GM10266 (cell line): Measurements from ENCODE around the gene PLEKHH2.
"Not testable (repeated sequence)": the region's sequence is repeated elsewhere in the genome, so short reads cannot be mapped to it uniquely, and the experiment has no call there.

Experiments used
- DNase-seq: peaks from one replicate; pipeline ENCODE4 v3.0.0; 2012; ENCODE audit errors: extremely low spot score
- CTCF ChIP-seq: IDR thresholded peaks from 2 replicates; pipeline ENCODE4 v1.5.1; 2012; ENCODE audit warnings: mild to moderate bottlenecking, low read depth; ENCODE audit not compliant: control insufficient read depth, insufficient read depth; ENCODE audit errors: missing control alignments

Gene PLEKHH2

GRCh38 chr2:43619511-43619910, 17.5 kb upstream of the PLEKHH2 start:
- TF ChIP-seq CTCF, result no peak
- DNase-seq, result no peak

DNA sequence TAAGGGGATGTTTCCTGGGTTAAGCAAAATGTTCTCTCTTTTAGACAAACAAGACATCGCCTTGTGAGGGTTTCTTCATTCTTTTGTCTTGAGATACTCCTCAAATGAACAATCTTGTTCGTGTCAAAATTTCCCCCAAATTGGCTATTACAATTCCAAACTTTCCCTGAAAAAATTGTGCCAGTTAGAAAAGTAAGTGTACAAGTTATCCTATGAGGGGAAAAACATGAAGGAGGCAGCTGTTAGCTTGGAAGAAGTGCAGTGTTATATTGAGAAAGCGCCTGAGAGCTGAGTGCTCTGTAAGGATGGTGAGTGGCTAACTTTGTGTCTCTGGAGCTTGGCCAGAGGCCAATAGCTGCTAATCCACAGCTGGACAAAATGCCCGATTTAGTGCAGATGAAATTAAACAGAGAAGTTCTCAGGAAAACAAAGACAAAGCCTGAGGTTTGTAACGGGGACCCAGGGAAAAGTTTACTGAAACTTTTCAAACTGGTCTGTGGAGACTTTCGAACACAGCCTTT, 14.1 kb upstream of the PLEKHH2 start:
- no peak for DNase-seq
- TF ChIP-seq CTCF, result no peak

DNA sequence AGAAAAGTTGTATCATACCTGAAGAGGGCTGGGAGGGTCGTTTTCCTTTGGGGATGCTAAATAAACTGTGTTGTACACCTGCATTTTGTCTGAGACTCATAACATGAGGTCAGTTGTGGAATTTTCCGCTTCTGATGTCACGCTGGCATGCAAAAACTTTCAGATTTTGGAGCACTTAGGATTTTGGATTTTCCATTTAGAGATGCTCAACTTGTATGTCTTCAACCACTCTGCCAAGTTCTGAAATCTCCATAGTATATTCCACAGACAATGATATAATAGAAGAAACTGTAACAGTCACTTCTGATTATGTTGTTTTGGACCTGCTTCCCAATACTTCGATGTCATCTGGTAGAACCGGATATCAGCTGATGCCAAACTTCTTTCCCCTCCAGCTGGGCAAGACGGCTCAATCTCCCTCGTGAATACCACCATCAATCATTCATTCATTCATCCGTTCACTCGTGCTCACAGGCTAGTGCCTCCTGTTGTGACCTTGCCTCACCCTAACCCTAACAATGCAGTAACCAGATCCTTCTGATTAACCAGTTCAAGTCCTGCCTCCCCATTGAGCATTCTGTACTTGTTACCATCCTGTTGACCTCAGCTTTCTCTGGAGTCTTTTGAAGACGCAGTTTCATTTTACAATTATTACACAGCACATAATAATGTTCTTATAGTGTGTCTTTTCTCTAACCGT, 5.3 kb upstream of the PLEKHH2 start:
- no peak for DNase-seq
- TF ChIP-seq CTCF, result no peak

DNA sequence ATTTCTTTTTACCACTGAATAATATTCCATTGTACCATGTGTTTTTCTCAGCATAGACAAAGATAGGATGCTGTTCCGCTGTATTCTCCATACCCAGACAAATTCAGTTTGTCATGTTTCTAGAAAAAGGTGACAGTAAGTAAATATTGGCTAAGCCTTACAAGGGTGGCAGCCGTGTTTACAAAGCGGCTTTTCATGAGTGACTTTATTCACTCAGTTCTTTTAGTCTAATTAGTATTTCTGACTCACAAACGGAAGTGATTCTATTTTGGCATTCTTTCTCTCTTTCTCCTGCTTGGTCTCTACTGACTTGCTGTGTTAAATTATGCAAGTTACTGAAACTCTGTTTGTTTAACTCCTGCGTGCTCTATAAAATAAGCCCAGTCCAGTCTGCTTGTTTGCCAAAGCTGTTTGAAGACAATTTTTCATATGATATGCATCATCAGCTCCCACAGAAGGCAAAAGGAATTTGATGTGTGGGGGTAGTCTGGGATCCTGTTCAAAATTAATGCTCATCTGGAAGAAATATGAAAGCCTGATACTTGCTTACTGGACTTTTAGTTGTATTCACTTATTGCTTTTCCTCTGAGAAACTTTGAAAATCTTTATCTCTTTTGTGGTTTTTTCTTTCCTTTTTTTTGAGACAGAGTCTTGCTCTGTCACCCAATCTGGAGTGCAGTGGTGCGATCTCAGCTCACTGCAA, 2.3 kb upstream of the PLEKHH2 start:
- no peak for TF ChIP-seq CTCF
- no peak for DNase-seq

DNA sequence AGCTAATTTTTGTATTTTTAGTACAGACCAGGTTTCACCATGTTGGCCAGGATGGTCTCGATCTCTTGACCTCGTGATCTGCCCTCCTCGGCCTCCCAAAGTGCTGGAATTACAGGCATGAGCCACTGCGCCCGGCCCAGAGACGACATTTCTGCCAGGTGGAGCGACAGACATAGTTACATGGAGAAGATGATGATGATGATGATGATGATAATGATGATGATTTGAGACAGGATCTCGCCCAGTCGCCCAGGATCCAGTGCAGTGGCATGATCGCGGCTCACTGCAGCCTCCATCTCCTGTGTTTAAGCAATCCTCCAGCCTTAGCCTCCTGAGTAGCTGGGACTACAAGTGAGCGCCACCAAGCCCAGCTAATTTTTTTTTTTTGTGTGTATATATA, 907 bp upstream of the PLEKHH2 start:
- not testable (repeated sequence) for DNase-seq

DNA sequence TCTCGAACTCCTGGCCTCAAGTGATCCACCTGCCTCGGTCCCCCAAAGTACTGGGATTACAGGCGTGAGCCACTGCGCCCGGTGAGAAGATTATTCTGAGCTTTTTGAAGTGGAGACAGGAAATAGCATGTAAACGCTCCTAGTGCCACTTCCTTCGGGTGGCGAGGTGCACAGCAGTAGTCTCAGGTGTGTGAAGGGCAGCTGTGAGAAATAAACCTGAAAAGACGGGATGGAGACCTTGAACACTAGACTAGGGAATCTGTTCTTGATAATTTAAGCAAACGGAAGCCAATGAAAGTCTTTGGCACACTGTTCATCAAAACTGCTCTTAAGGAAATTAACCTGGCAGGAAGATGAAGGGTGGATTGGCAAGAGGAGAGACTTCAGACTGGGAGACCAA, 439 bp upstream of the PLEKHH2 start:
- no peak for TF ChIP-seq CTCF
- peak; percentile 7 for DNase-seq

DNA sequence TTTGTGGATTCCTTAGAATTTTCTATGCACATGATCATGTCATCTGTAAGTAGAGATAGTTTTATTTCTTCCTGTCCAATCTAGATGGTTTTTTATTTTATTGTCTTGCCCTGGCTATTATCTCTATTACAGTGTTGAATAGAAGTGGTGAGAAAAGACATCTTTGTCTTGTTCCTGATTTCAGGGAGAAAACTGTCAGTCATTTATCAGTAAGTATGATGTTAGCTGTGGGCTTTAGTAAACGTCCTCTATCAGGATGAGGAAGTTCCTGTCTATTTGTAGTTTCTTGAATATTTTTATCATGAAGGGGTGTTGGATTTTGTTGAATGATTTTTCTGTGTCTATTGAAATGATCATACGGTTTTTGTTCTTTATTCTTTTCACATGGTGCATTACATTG, 5.3 kb downstream of the PLEKHH2 start:
- DNase-seq, result no peak
- TF ChIP-seq CTCF, result no peak
